ENCODE measurements around the gene ADARB1.
"Not testable (repeated sequence)": the region's sequence is repeated elsewhere in the genome, so short reads cannot be mapped to it uniquely, and the experiment has no call there.

Gene ADARB1

GRCh38 chr21:45138199-45139002 lies 64.0 kb downstream of the ADARB1 start:
- DNase-seq, result peak; percentile 83

GRCh38 chr21:45139003-45139360 lies 64.6 kb downstream of the ADARB1 start:
- DNase-seq, result not testable (repeated sequence)

- DNase-seq, result no peak
Measured at GRCh38 chr21:45139473-45139872, 65.1 kb downstream of the ADARB1 start.

- DNase-seq, result peak; percentile 65 to 73
Measured at GRCh38 chr21:45140346-45140940, 66.1 kb downstream of the ADARB1 start.

GRCh38 chr21:45140944-45141343 lies 66.6 kb downstream of the ADARB1 start:
- DNase-seq, result not testable (repeated sequence)

- no peak for DNase-seq
Measured at GRCh38 chr21:45141507-45141906, 67.1 kb downstream of the ADARB1 start.

GRCh38 chr21:45142469-45143308 lies 68.3 kb downstream of the ADARB1 start:
- peak in 1 of 2 experiments; percentile 7 for DNase-seq

- no peak for DNase-seq
Measured at GRCh38 chr21:45143855-45144254, 69.5 kb downstream of the ADARB1 start.

- DNase-seq, result no peak
Measured at GRCh38 chr21:45145146-45145545, 70.8 kb downstream of the ADARB1 start.

- not testable (repeated sequence) for DNase-seq
Measured at GRCh38 chr21:45145846-45146245, 71.5 kb downstream of the ADARB1 start.

- DNase-seq, result no peak
Measured at GRCh38 chr21:45146306-45146705, 71.9 kb downstream of the ADARB1 start.

GRCh38 chr21:45146801-45147200 lies 72.4 kb downstream of the ADARB1 start:
- peak in 1 of 2 experiments; percentile 0 for DNase-seq

GRCh38 chr21:45147473-45148315 lies 73.3 kb downstream of the ADARB1 start:
- DNase-seq, result peak in 1 of 2 experiments; percentile 1

GRCh38 chr21:45148316-45148990 lies 74.1 kb downstream of the ADARB1 start:
- DNase-seq, result peak in 1 of 2 experiments; percentile 7

GRCh38 chr21:45149021-45149420 lies 74.6 kb downstream of the ADARB1 start:
- DNase-seq, result peak in 1 of 2 experiments; percentile 8

- peak; percentile 15 for DNase-seq
Measured at GRCh38 chr21:45150638-45151131, 76.3 kb downstream of the ADARB1 start.

GRCh38 chr21:45151445-45152160 lies 77.2 kb downstream of the ADARB1 start:
- DNase-seq, result peak; percentile 25 to 27

- peak; percentile 74 to 80 for DNase-seq
Measured at GRCh38 chr21:45152265-45152746, 77.9 kb downstream of the ADARB1 start.

- peak; percentile 12 to 13 for DNase-seq
Measured at GRCh38 chr21:45153358-45154318, 79.3 kb downstream of the ADARB1 start.
